IMR-90 (cell line): ENCODE data around the gene TMEM131. TPM values are rescaled to one million over a fixed set of nuclear protein-coding genes. Genes with fewer than 3 reads are reported as not detected.

Source experiments
- ATAC-seq: fragments of 200-7000 bp; cut with Tn5 transposase; 2 replicates; pipeline ENCODE4 v1.9.1; 2020; ENCODE audit warnings: low read depth, mild to moderate bottlenecking, moderate library complexity
- BruUV-seq: library from RNA; stranded (reverse); fragments of 400-500 nt; replicated peaks from 2 replicates; lab custom pipeline; 2021; lab: Mats Ljungman, UMichigan
- CTCF ChIA-PET: fragments of 300-600 bp; formaldehyde crosslinking; extraction: SDS; loops from one replicate; lab custom pipeline; 2021; ENCODE audit warnings: antibody characterized with exemption; lab: Yijun Ruan, JAX
- POLR2A ChIA-PET: fragments of 300-600 bp; sonication (Branson Sonifier 250); formaldehyde crosslinking; loops from one replicate; lab custom pipeline; 2022; ENCODE audit warnings: antibody characterized with exemption; ENCODE audit not compliant: unreplicated experiment; lab: Charles Lee
- DNase-seq: peaks from one replicate; pipeline ENCODE4 v3.0.0; 2013
- H2AFZ ChIP-seq: replicated peaks from 2 replicates; pipeline ENCODE3; 2013; ENCODE audit warnings: low read length, mild to moderate bottlenecking; ENCODE audit not compliant: poor library complexity
- H2AK5ac ChIP-seq: 2 replicates; pipeline ENCODE4 v1.6.1; 2013; ENCODE audit warnings: low read depth, low read length, inconsistent platforms
- H2AK9ac ChIP-seq: replicated peaks from 2 replicates; pipeline ENCODE3; 2013; ENCODE audit warnings: mild to moderate bottlenecking, low read depth, low read length, moderate library complexity; ENCODE audit not compliant: poor library complexity
- H2BK120ac ChIP-seq: 2 replicates; pipeline ENCODE4 v1.6.1; 2013; ENCODE audit warnings: low read depth, low read length, inconsistent platforms
- H2BK15ac ChIP-seq: 3 replicates; pipeline ENCODE4 v1.6.1; 2013; ENCODE audit warnings: low read depth, low read length, inconsistent platforms
- H2BK20ac ChIP-seq: 2 replicates; pipeline ENCODE4 v1.6.1; 2013; ENCODE audit warnings: low read depth, mild to moderate bottlenecking, inconsistent platforms, low read length, moderate library complexity
- H2BK5ac ChIP-seq: 2 replicates; pipeline ENCODE4 v1.6.1; 2013; ENCODE audit warnings: mild to moderate bottlenecking, low read depth, low read length, inconsistent platforms; ENCODE audit not compliant: poor library complexity, severe bottlenecking
- H3K14ac ChIP-seq: replicated peaks from 2 replicates; pipeline ENCODE4 v1.6.1; 2013; ENCODE audit warnings: low read depth, low read length, inconsistent platforms
- H3K18ac ChIP-seq: 2 replicates; pipeline ENCODE4 v1.6.1; 2013; ENCODE audit warnings: low read depth, low read length, control low read depth
- H3K23ac ChIP-seq: 2 replicates; pipeline ENCODE4 v1.6.1; 2013; ENCODE audit warnings: low read depth, low read length, inconsistent platforms
- H3K27ac ChIP-seq: 2 replicates; pipeline ENCODE4 v1.5.1; 2013; ENCODE audit warnings: mild to moderate bottlenecking, control low read depth, low read length; ENCODE audit not compliant: insufficient read depth
- H3K27me3 ChIP-seq: 2 replicates; pipeline ENCODE4 v1.6.1; 2013; ENCODE audit warnings: low read length; ENCODE audit not compliant: control insufficient read depth, insufficient read depth
- H3K36me3 ChIP-seq: 2 replicates; pipeline ENCODE4 v1.6.1; 2013; ENCODE audit warnings: low read length, mixed read lengths; ENCODE audit not compliant: control insufficient read depth, insufficient read depth
- H3K4ac ChIP-seq: 2 replicates; pipeline ENCODE4 v1.6.1; 2013; ENCODE audit warnings: low read depth, low read length, inconsistent platforms
- H3K4me1 ChIP-seq: 2 replicates; pipeline ENCODE4 v1.6.1; 2013; ENCODE audit warnings: low read length, mixed read lengths; ENCODE audit not compliant: control insufficient read depth, insufficient read depth
- H3K4me2 ChIP-seq: 2 replicates; pipeline ENCODE4 v1.6.1; 2013; ENCODE audit warnings: low read depth, mild to moderate bottlenecking, control low read depth, low read length, moderate library complexity
- H3K4me3 ChIP-seq: 2 replicates; pipeline ENCODE4 v1.5.1; 2013; ENCODE audit warnings: low read depth, mild to moderate bottlenecking, control low read depth, low read length, moderate library complexity; ENCODE audit not compliant: insufficient read depth
- H3K56ac ChIP-seq: 2 replicates; pipeline ENCODE4 v1.6.1; 2013; ENCODE audit warnings: low read length, inconsistent platforms; ENCODE audit not compliant: insufficient read depth; ENCODE audit errors: extremely low read depth
- H3K79me1 ChIP-seq, 2 experiments: 2 replicates each; pipeline ENCODE4 v1.6.1; 2013; ENCODE audit warnings: low read length in 2 of 2, inconsistent platforms in 1 of 2, low read depth in 1 of 2
- H3K9ac ChIP-seq: 2 replicates; pipeline ENCODE4 v1.6.1; 2013; ENCODE audit warnings: low read depth, low read length, control low read depth
- H3K9me1 ChIP-seq: 2 replicates; pipeline ENCODE4 v1.6.1; 2013; ENCODE audit warnings: low read length, inconsistent platforms; ENCODE audit not compliant: insufficient read depth
- H3K9me3 ChIP-seq: 2 replicates; pipeline ENCODE4 v1.6.1; 2013; ENCODE audit warnings: low read length; ENCODE audit not compliant: control insufficient read depth, insufficient read depth
- H4K20me1 ChIP-seq: 2 replicates; pipeline ENCODE4 v1.6.1; 2013; ENCODE audit warnings: low read length, inconsistent platforms; ENCODE audit not compliant: insufficient read depth
- H4K5ac ChIP-seq: 2 replicates; pipeline ENCODE4 v1.6.1; 2013; ENCODE audit warnings: mild to moderate bottlenecking, low read depth, low read length, control low read depth
- H4K8ac ChIP-seq, 2 experiments: 2 replicates each; pipeline ENCODE4 v1.6.1; 2013; ENCODE audit warnings: low read depth in 2 of 2, low read length in 2 of 2, control low read depth in 1 of 2, inconsistent platforms in 1 of 2
- H4K91ac ChIP-seq: 2 replicates; pipeline ENCODE4 v1.6.1; 2013; ENCODE audit warnings: low read depth, low read length, inconsistent platforms; ENCODE audit not compliant: insufficient read depth
- CEBPB ChIP-seq: IDR thresholded peaks from 2 replicates; pipeline ENCODE4 v1.6.1; 2012; ENCODE audit warnings: low read depth, low read length, improper control_type of control experiment
- CTCF ChIP-seq: conservative IDR thresholded peaks from 2 replicates; pipeline ENCODE4 v1.5.1; 2012; ENCODE audit warnings: mild to moderate bottlenecking, low read depth, low read length, improper control_type of control experiment
- ELK1 ChIP-seq: fragments of 150-350 bp; IDR thresholded peaks from 2 replicates; pipeline ENCODE4 v1.6.1; 2016; ENCODE audit warnings: low read depth, mild to moderate bottlenecking, low read length, moderate library complexity, borderline replicate concordance
- FOS ChIP-seq: fragments of 150-350 bp; IDR thresholded peaks from 2 replicates; pipeline ENCODE4 v1.6.1; 2016; ENCODE audit warnings: low read depth, low read length
- MAZ ChIP-seq: IDR thresholded peaks from 2 replicates; pipeline ENCODE4 v1.6.1; 2012; ENCODE audit warnings: low read depth, mild to moderate bottlenecking, low read length, improper control_type of control experiment, moderate library complexity, borderline replicate concordance
- MXI1 ChIP-seq: IDR thresholded peaks from 2 replicates; pipeline ENCODE4 v1.6.1; 2012; ENCODE audit warnings: low read depth, mild to moderate bottlenecking, low read length, moderate library complexity, borderline replicate concordance
- NFE2L2 ChIP-seq: fragments of 150-350 bp; IDR thresholded peaks from 2 replicates; pipeline ENCODE4 v1.6.1; 2016; ENCODE audit warnings: low read depth, mild to moderate bottlenecking, low read length
- POLR2A ChIP-seq: IDR thresholded peaks from 2 replicates; pipeline ENCODE4 v1.6.1; 2012; ENCODE audit warnings: mild to moderate bottlenecking, low read depth, low read length
- RCOR1 ChIP-seq: IDR thresholded peaks from 2 replicates; pipeline ENCODE4 v1.6.1; 2012; ENCODE audit warnings: mild to moderate bottlenecking, low read length, improper control_type of control experiment; ENCODE audit not compliant: insufficient replicate concordance
- RFX5 ChIP-seq: IDR thresholded peaks from 2 replicates; pipeline ENCODE4 v1.8.0; 2012; ENCODE audit warnings: low read depth, mild to moderate bottlenecking, low read length, moderate library complexity
- SMC3 ChIP-seq: fragments of 150-350 bp; IDR thresholded peaks from 2 replicates; pipeline ENCODE4 v1.6.1; 2016; ENCODE audit warnings: low read depth, mild to moderate bottlenecking, antibody characterized with exemption, low read length, moderate library complexity
- USF2 ChIP-seq: fragments of 150-350 bp; IDR thresholded peaks from 2 replicates; pipeline ENCODE4 v1.6.1; 2017; ENCODE audit warnings: mild to moderate bottlenecking, antibody characterized with exemption, low read length, low read depth
- WGBS, 2 experiments: methylation state at CpG; one replicate each; pipeline versions ENCODE4 v1.1.5 to v1.1.7; 2013; ENCODE audit warnings: missing lambda C conversion rate in 2 of 2; ENCODE audit not compliant: insufficient read length in 1 of 2; ENCODE audit errors: extremely low coverage in 2 of 2; 5-methylcytosine and 5-hydroxymethylcytosine counted together
- dilution Hi-C: fragments of 300-500 bp; cut with HindIII; formaldehyde crosslinking; loops from one replicate; pipeline ENCODE4 v1.14.3; 2018; ENCODE audit warnings: low sequenced_read_pairs; ENCODE audit not compliant: unreplicated experiment
- in situ Hi-C: fragments of 300-500 bp; cut with MboI; formaldehyde crosslinking; loops from 3 replicates; pipeline ENCODE4 v1.14.3; 2019; ENCODE audit warnings: low sequenced_read_pairs, inconsistent platforms, mixed read lengths
- intact Hi-C: fragments of 100-400 bp; cut with micrococcal nuclease; formaldehyde crosslinking; loops from 2 replicates; pipeline ENCODE4 v1.10.0; 2022
- polyA plus RNA-seq, 3 experiments: library from polyadenylated mRNA; depleted of rRNA; stranded (reverse); fragments of >200 nt; gene quantifications; 2 replicates each; pipeline ENCODE4 v1.2.3, GENCODE V29; 2012; ENCODE audit warnings: low replicate concordance in 1 of 3
- total RNA-seq: library from RNA; depleted of rRNA; stranded (reverse); fragments of >200 nt; gene quantifications from 2 replicates; pipeline ENCODE4 v1.2.3, GENCODE V29; 2012

Gene TMEM131
- total and polyA plus RNA-seq, 2 of the 4 experiments (the other 2 are of a cell fraction): 13.3 to 14.0 TPM

GRCh38 chr2:97737421-97738178 is 258.1 kb downstream of the TMEM131 start:
- no peak for DNase-seq
- Histone ChIP-seq H4K5ac (no peak overlapping the region), H2BK120ac (no peak overlapping the region), H3K27me3 (no peaks in the 10 kb centered on the region; the same call in 1 of the 2 replicates), H2AFZ (no peak overlapping the region), H2BK15ac (no peak overlapping the region), H3K56ac (no peak overlapping the region), H2BK5ac (no peak overlapping the region), H2AK9ac (no peak overlapping the region), H3K9me1 (no peaks in the 10 kb centered on the region), H3K36me3 (no peaks in the 10 kb centered on the region), H2AK5ac (no peak overlapping the region), H3K23ac (no peak overlapping the region), H3K4me1 (no peaks in the 10 kb centered on the region), H3K4ac (no peak overlapping the region), H3K4me2 (no peak overlapping the region), H3K4me3 (no peak overlapping the region), H4K20me1 (no peaks in the 10 kb centered on the region), H3K79me1 (no peaks in the 10 kb centered on the region), H3K27ac (no peak overlapping the region), H4K8ac (no peak overlapping the region), H3K9me3 (no peaks in the 10 kb centered on the region), H3K9ac (no peak overlapping the region), H3K14ac (no peak overlapping the region), H2BK20ac (no peak overlapping the region), H3K18ac (no peak overlapping the region), H4K91ac (no peak overlapping the region)
- dilution Hi-C loops: no loop called here
- in situ Hi-C loops: no loop called here
- 82% methylated on average over 8 of the region's 32 CpGs; no CpG with 5 or more reads in 1 of the 2 experiments for WGBS, 2 experiments
- ATAC-seq: no peak
- no TSS peak for BruUV-seq
- CTCF ChIA-PET: interaction anchor here (0.6 kb wide), 1 partner anchor 16 kb away, joined by 4 read pairs; no protein-coding TSS in a partner anchor
- no peak for TF ChIP-seq CTCF
- no peak for TF ChIP-seq SMC3
- no peak for TF ChIP-seq NFE2L2
- no peak for TF ChIP-seq USF2
- no peak for TF ChIP-seq FOS
- TF ChIP-seq CEBPB: no peak
- TF ChIP-seq RCOR1: no peak
- no peak for TF ChIP-seq POLR2A
- TF ChIP-seq RFX5: no peak
- no peak for TF ChIP-seq ELK1
- TF ChIP-seq MXI1: no peak
- TF ChIP-seq MAZ: no peak
- intact Hi-C loops: no loop called here
- POLR2A ChIA-PET: no interaction called here
